ENCODE results near the gene SNX33.

Gene SNX33

GRCh38 chr15:75644376-75644775 is 3.3 kb upstream of the SNX33 start:
- no peak for DNase-seq

- no peak for DNase-seq
Observed at GRCh38 chr15:75646112-75646943, 1.4 kb upstream of the SNX33 start.

GRCh38 chr15:75646944-75647364 is 758 bp upstream of the SNX33 start:
- no peak for DNase-seq

- DNase-seq = no peak
Observed at GRCh38 chr15:75648156-75649000, 666 bp downstream of the SNX33 start.

GRCh38 chr15:75649045-75649761 is 1.5 kb downstream of the SNX33 start:
- no peak for DNase-seq

GRCh38 chr15:75649848-75650247 is 2.1 kb downstream of the SNX33 start:
- no peak for DNase-seq

GRCh38 chr15:75650908-75651809 is 3.4 kb downstream of the SNX33 start:
- no peak for DNase-seq

GRCh38 chr15:75651810-75652543 is 4.3 kb downstream of the SNX33 start:
- no peak for DNase-seq

GRCh38 chr15:75653347-75653913 is 5.7 kb downstream of the SNX33 start:
- no peak for DNase-seq

DNA sequence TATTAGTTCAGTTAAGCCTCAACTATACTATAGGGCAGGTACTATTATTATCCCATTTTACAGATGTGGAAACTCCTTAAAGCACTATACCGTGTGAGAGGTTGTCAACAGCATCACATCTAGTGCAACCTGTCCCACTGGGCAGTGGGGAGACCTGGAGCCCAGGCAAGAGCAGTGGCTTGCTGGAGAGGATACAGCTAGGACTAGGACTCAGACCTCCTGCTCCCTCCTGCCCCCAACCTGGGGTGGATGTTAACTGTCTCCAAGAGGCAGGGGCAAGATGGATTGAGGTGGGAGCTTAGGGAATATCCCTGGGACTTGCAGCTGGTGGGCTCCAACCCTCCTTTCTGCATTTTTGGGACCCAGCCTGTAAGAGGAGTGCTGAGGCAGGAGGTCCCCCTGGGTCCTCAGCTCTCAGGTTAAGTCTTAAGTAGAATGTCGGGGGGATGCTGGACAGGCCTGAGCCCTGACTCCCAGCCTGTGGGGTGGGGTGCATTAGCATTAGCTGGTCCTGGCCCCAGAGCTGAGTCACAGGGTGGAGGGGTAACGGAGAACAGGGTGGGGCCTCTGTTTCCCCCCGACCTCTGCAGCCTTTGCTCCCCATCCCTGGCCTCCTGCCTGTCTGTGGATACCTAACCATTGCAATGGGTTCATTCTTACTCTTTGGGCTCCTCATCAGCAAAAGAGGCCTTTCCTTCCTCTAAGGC is 6.6 kb downstream of the SNX33 start:
- DNase-seq = no peak

GRCh38 chr15:75655931-75656330 is 8.2 kb downstream of the SNX33 start:
- no peak for DNase-seq

- no peak for DNase-seq
Observed at GRCh38 chr15:75656331-75656730, 8.6 kb downstream of the SNX33 start.

- DNase-seq = no peak
Observed at GRCh38 chr15:75656813-75657212, 9.1 kb downstream of the SNX33 start.

DNA sequence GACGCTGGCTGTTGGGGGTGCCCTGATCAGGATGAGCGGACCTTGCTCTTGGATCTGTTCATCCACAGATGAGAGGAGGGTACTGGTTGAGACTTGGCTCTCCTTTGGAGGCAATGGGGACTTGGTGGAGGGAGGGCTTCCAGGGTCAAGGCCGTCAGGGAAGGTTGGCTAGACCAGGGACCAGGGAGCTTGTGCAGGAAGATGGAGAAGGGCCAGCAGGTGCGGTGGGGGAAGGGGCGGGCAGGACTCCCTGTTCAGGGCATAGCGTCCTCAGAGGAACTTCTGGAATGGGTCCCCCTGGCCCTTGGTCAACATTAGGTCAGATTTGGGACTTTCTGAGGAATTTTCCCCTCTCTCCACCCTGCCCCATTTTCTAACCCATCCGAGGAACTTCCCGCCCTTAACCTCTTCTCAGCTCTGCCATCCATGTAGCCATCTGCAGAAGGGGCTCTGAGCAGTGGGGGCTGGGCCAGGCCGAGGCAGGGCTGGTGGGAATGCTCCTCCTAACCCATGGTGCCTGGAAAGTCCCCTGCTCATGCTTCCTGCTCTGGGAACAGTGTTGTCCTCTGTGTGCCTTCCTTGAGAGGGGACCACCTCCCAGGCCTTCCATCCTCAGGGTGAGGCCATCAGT is 11.5 kb downstream of the SNX33 start:
- DNase-seq = no peak

GRCh38 chr15:75659928-75660645 is 12.4 kb downstream of the SNX33 start:
- no peak for DNase-seq

DNA sequence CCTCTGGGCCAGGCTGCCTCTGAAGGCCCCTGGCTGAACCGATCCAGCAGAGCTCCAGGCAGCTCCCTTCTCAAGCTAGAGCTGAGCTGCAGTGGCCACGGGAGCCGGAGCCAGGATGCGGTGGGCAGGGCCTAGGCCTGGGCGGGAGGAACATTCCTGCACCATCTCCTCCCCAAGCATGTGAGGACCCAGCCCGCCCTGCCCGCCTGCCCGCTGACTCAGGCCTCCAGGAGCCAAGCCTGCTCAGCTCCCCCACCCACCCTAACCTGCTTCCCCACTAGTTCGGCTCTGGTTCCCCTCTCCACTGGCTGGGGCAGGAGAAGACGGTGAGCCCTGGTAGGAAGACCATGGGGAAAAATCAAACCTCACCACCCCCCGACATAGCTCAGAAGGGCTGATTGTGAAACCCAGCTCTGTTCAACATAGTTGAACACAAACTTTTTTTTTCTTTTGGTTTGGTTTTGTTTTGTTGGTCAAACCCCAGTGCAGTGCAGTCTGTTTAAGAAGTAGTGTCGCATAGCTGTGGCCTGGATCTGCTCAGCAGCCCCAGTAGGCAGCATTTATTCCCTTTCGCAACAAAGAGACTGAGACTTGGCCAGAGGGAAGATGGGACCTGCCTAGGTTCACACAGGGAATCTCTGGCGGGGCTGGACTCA is 13.5 kb downstream of the SNX33 start:
- DNase-seq = no peak

GRCh38 chr15:75661756-75662140 is 14.0 kb downstream of the SNX33 start:
- DNase-seq = no peak

DNA sequence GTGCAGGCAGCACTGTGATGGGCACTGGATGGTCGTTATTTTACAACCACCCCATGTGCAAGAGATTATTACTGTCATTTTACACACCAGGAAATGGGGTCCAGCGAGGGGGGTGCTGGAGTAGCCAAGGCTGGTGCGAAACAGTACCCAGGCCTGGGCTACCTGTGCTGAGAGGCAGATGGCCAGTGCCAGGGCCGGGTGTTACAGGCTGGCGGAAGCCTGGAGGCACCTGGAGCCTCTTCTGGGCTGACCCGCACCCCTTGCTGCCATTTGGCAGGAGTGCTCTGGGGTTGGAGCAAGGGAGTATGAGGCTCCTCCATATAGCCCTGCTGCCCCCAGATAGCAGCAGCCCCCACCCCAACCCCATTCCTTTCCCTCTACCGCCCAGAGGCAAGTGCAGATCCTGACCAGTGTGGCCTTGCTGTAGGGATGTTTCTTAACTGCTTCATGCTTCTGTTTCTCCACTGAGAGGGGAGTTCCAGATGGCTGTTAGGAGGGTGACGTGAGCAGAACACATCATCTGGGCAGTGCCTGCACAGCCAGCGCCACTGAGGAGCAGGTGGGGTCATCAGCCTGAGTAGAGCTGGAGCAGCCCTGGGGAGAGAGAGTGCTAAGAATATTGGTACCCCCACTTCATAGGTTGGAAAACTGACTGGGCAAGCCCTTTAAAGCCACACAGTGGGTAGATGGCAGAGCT is 15.3 kb downstream of the SNX33 start:
- no peak for DNase-seq

Data from T-helper 2 cell (primary cell).